HG02938 (cell line): ENCODE measurements around the gene SPINK8.
"Not testable (repeated sequence)": the region's sequence is repeated elsewhere in the genome, so short reads cannot be mapped to it uniquely, and the experiment has no call there.

Experiments
- ATAC-seq: cut with Tn5 transposase; IDR thresholded peaks from one replicate; pipeline ENCODE4 v1.9.1; 2021; ENCODE audit warnings: mild to moderate bottlenecking, moderate library complexity; ENCODE audit not compliant: unreplicated experiment

Gene SPINK8

GRCh38 chr3:48280881-48281280 is 52.6 kb downstream of the SPINK8 start:
- no peak for ATAC-seq

GRCh38 chr3:48278884-48279559 is 54.4 kb downstream of the SPINK8 start:
- no peak for ATAC-seq

GRCh38 chr3:48276911-48277641 is 56.4 kb downstream of the SPINK8 start:
- ATAC-seq: no peak

DNA sequence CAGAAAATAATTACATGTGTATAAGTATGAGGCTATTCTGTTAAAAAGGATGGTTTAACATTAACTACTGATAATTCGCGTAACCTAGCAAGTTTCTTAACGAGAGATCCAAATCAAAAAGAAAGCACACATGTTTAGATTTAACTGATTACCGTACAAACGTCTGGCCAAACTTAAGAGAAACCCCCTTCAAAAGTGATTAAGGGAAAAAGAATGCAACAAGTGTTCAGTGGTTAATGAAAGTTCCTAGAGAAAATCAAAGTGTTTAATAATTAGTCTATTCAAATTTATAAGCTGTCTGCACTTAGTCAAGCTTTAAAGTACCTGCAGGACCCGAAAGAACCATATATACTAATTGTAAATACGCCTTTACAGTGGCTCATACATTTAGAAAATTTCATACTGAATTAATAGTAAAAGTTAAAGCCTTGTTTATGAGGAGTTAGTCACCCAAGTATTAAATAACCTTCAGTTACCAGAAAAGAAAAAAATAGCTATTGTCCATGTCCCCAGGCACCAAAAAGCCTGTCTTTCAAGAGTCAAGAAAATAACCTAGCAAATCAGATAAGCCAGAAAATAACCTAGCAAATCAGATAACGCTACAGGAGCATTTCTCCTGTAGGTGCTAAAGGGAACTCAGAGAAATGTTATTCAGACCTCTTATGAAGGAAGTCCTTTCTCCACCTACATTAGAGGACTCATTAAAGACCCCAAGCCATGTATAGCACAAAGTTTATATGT is 58.0 kb downstream of the SPINK8 start:
- no peak for ATAC-seq

DNA sequence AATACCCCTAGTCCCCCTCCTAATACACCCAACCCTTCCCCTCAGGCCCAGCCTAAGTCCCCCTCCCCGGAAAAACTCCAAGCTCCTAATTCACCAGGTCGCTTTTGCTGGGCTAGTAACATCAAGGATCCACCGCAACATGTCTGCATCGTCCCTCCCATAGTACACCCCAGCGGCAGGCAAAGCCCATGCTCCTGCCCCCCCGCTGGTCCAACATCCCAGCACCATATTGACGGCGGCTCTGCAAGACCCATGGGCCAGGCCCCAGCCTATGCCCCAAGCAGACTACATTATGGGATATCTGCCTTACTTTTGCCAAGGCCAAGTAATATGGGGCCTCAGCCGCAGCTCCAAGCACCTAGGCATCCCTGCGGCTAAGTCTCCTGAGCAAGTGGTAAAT is 59.0 kb downstream of the SPINK8 start:
- no peak for ATAC-seq

DNA sequence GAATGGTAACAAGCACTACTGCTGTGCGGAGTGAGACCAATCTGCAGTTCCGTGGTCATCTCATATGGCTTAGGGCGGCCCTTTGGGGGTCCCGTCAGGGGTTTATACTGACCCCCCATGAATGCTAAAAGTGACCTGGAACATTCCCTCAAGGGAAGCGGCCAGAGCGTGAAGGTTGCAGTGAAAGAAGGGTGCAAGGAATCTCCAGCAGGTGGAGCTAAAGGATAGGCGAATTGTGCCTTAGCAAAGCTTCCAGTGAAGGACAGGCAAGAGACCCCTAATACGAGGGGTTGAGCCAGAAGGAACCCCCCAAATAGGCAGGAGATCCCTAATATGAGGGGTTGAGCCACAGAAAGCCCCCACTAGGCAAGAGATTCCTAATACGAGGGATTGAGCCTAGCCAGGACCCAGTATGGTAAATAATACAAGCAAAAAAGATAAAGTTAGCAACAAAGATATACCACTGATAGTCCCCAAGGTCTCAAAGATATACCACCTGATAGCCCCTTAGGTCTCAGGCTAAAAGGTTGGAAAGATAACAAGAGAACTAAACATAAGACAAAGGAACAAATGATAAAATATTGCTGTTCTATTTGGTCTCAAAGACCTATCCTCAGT is 59.8 kb downstream of the SPINK8 start:
- ATAC-seq: no peak

DNA sequence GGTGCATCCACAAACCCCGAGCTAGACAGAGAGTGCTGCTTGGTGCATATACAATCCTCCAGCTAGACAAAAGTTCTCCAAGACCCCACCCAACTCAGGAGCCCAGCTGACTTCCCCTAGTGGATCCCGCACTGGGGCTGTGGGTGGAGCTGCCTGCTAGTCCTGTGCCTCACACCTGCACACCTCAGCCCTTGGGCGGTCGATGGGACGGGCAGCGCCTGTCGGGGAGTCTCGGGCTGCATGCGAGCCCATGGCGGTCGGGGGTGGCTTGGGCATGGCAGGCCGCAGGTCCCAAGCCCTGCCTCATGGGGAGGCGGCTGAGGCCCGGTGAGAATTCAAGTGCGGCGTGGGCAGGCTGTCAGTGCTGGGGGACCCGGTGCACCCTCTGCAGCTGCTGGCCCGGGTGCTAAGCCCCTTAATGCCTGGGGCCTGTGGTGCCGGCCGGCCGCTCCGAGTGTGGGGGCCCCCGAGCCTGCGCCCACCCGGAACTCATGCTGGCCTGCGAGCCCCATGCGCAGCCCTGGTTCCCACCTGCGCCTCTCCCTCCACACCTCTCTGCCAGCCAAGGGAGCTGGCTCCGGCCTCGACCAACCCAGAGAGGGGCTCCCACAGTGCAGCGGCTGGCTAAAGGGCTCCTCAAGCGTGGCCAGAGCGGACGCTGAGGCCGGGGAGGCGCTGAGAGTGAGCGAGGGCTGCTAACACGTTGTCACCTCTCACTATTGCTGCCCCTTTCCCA is 61.5 kb downstream of the SPINK8 start:
- no peak for ATAC-seq

- not testable (repeated sequence) for ATAC-seq
Measured at GRCh38 chr3:48271223-48271622, 62.2 kb downstream of the SPINK8 start.

- no peak for ATAC-seq
Measured at GRCh38 chr3:48270306-48270705, 63.2 kb downstream of the SPINK8 start.

- no peak for ATAC-seq
Measured at GRCh38 chr3:48269592-48269991, 63.9 kb downstream of the SPINK8 start.

- no peak for ATAC-seq
Measured at GRCh38 chr3:48268936-48269561, 64.4 kb downstream of the SPINK8 start.

GRCh38 chr3:48268381-48268935 is 65.0 kb downstream of the SPINK8 start:
- no peak for ATAC-seq

GRCh38 chr3:48267782-48268181 is 65.7 kb downstream of the SPINK8 start:
- ATAC-seq: no peak

GRCh38 chr3:48258530-48258929 is 74.9 kb downstream of the SPINK8 start:
- ATAC-seq: no peak
